NCI-H1417 treated with DMSO at 0.1 percent for 48 hours (cell line): ENCODE results near the gene CYB5RL.
"Not testable (repeated sequence)": the region's sequence is repeated elsewhere in the genome, so short reads cannot be mapped to it uniquely, and the experiment has no call there.

ENCODE experiments used
- DNase-seq: peaks from one replicate; lab custom pipeline; 2025; lab: John Stamatoyannopoulos, UW

The CYB5RL gene

GRCh38 chr1:54225986-54226559 lies 26.2 kb upstream of the CYB5RL start:
- DNase-seq: no peak

- DNase-seq: no peak
Observed at GRCh38 chr1:54225378-54225777, 25.5 kb upstream of the CYB5RL start.

GRCh38 chr1:54224233-54224632 lies 24.4 kb upstream of the CYB5RL start:
- no peak for DNase-seq

GRCh38 chr1:54223441-54224202 lies 23.8 kb upstream of the CYB5RL start:
- no peak for DNase-seq

- no peak for DNase-seq
Observed at GRCh38 chr1:54222711-54223110, 22.9 kb upstream of the CYB5RL start.

GRCh38 chr1:54221867-54222484 lies 22.1 kb upstream of the CYB5RL start:
- DNase-seq: no peak

GRCh38 chr1:54221113-54221834 lies 21.4 kb upstream of the CYB5RL start:
- no peak for DNase-seq

GRCh38 chr1:54220004-54220811 lies 20.4 kb upstream of the CYB5RL start:
- DNase-seq: no peak

GRCh38 chr1:54219688-54220003 lies 19.8 kb upstream of the CYB5RL start:
- DNase-seq: no peak

GRCh38 chr1:54218883-54219687 lies 19.3 kb upstream of the CYB5RL start:
- DNase-seq: no peak

- no peak for DNase-seq
Observed at GRCh38 chr1:54215523-54215922, 15.7 kb upstream of the CYB5RL start.

GRCh38 chr1:54212872-54213271 lies 13.0 kb upstream of the CYB5RL start:
- no peak for DNase-seq

GRCh38 chr1:54207896-54208295 lies 8.1 kb upstream of the CYB5RL start:
- not testable (repeated sequence) for DNase-seq

- no peak for DNase-seq
Observed at GRCh38 chr1:54207287-54207686, 7.5 kb upstream of the CYB5RL start.

GRCh38 chr1:54204199-54204598 lies 4.4 kb upstream of the CYB5RL start:
- DNase-seq: no peak

- no peak for DNase-seq
Observed at GRCh38 chr1:54200519-54200997, 728 bp upstream of the CYB5RL start.

GRCh38 chr1:54199151-54199764 lies 572 bp downstream of the CYB5RL start:
- peak; percentile 17 for DNase-seq

- no peak for DNase-seq
Observed at GRCh38 chr1:54193453-54193852, 6.4 kb downstream of the CYB5RL start.

GRCh38 chr1:54191525-54191924 lies 8.3 kb downstream of the CYB5RL start:
- DNase-seq: no peak

- no peak for DNase-seq
Observed at GRCh38 chr1:54190526-54190925, 9.3 kb downstream of the CYB5RL start.

- DNase-seq: no peak
Observed at GRCh38 chr1:54188291-54188690, 11.5 kb downstream of the CYB5RL start.
